GM13976 (cell line): Measurements from ENCODE around the gene CT45A9.
"Not testable (repeated sequence)": the region's sequence is repeated elsewhere in the genome, so short reads cannot be mapped to it uniquely, and the experiment has no call there.

ENCODE experiments used
- DNase-seq: peaks from one replicate; pipeline ENCODE4 v3.0.0; 2012; ENCODE audit warnings: low spot score
- CTCF ChIP-seq: IDR thresholded peaks from 2 replicates; pipeline ENCODE4 v1.5.1; 2012; ENCODE audit warnings: borderline replicate concordance, mild to moderate bottlenecking; ENCODE audit not compliant: insufficient read depth; ENCODE audit errors: extremely low read depth, missing control alignments, control extremely low read depth
- in situ Hi-C: fragments of 300-500 bp; cut with MboI; formaldehyde crosslinking; loops from one replicate; pipeline ENCODE4 v1.12.0; 2022; ENCODE audit warnings: low sequenced_read_pairs, mixed read lengths, inconsistent platforms; ENCODE audit not compliant: unreplicated experiment

CT45A9 gene, protein sequence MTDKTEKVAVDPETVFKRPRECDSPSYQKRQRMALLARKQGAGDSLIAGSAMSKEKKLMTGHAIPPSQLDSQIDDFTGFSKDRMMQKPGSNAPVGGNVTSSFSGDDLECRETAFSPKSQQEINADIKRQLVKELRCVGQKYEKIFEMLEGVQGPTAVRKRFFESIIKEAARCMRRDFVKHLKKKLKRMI

DNA sequence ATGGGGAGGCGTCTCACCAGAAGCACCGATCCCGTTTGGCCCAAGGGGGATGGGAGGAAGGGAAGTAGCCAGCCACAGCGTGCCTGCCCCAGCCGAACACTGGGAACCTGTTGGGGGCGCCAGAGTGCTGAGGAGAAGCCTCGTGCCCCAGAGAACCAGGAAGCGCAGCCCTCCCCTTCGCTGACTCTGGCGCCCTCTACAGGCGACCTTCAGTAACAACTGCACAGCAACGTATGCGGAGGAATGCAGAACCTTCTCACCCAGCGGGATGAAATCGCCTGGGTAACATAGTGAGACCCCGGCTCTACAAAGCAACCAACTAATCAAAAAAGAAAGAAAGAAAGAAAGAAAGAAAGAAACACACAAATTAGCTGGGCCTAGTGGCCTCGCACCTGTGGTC is at the start of gene CT45A9:
CT45A9 (minus strand) TSS at position 101 of the 400 bp plus-strand sequence. CDS start 3,751 bp downstream, outside the sequence.
- in situ Hi-C loops, DNase-seq: not testable (repeated sequence)

DNA sequence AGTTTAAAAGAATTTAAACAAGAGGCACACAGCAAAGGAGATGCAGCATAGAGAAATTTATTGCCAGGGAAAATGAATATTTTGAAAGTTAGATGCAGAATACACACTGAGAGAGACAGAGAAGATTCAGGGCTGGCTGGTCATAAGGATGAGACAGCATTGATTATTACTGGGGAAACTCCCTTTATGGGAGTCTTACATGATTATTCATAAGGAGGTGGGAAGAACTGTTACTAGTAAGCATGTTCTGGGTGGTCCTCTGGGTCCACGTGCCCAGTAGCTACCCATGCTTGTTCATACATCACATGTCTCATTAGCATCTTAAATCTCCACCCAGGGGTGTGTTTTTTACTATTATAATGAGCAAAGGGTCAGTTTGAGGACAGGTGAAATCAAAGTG is 48.9 kb upstream of the CT45A9 start:
- DNase-seq, in situ Hi-C loops: not testable (repeated sequence)

- in situ Hi-C loops, result no loop called here
- no peak for TF ChIP-seq CTCF
- DNase-seq, result no peak
Observed at GRCh38 chrX:135914404-135914803, 42.8 kb upstream of the CT45A9 start.

- no peak for DNase-seq
- TF ChIP-seq CTCF, result no peak
- in situ Hi-C loops, result no loop called here
Observed at GRCh38 chrX:135910251-135910650, 38.6 kb upstream of the CT45A9 start.

GRCh38 chrX:135893294-135893817 is 21.7 kb upstream of the CT45A9 start, which contains the start of the genes CT45A10 and SAGE1:
Gene CT45A10 (minus strand): TSS chrX:135893444. CDS start chrX:135885344, 8,100 bp downstream.
Gene SAGE1 (plus strand): TSS chrX:135893716. CDS start chrX:135896243, 2,527 bp downstream.
- DNase-seq, result no peak
- in situ Hi-C loops, result no loop called here
- no peak for TF ChIP-seq CTCF

- DNase-seq, result no peak
- no peak for TF ChIP-seq CTCF
- in situ Hi-C loops, result no loop called here
Observed at GRCh38 chrX:135892781-135893180, 21.2 kb upstream of the CT45A9 start.

- no peak for DNase-seq
- no peak for TF ChIP-seq CTCF
- in situ Hi-C loops, result no loop called here
Observed at GRCh38 chrX:135890087-135890585, 18.5 kb upstream of the CT45A9 start.
